ENCODE data around the gene C4orf50. TPM values are rescaled to one million over a fixed set of nuclear protein-coding genes. Genes with fewer than 3 reads are reported as not detected.

Gene C4orf50
- polyA plus RNA-seq, 1 donor: 0.02 TPM

GRCh38 chr4:5943561-5943960 lies 74.7 kb downstream of the C4orf50 start:
- DNase-seq: no peak

DNA sequence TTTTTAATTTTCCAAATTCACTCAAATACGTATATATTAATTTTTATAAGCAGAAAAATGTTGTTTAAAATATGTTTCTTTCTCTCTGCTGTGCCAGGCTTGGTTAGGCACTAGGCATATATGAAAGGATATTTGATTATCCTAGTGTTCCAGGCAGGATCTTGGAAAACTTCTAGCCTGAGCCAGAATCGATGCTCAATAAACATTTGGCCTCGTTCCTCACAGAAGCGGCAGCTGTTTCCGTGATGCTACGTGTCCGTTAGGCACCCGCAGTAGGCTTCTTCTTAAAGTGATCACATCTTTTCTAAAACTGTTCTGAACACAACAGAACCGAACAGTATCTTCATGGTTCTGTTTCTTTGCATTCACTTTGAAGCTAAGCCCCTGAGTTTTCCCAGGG lies 75.3 kb downstream of the C4orf50 start:
- no peak for DNase-seq

DNA sequence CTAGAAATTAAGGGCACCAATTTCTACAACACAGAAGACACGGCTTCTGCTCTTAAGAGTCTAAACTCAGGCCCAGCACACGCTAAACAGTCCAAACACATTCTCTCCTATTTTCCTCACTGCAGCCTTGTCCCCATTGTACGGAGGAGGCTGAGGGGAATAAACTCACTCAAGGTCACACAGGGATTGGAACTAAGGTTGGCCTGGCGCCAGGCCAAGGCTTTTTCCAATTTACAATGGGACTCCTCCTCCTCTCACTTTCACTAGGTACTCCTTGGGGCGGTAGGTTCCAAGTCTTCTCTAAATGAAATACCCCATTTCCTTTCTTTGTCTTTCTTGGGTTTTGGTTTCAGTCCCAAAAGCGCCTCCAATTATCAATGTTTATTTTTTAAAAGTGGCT lies 76.6 kb downstream of the C4orf50 start:
- DNase-seq: no peak

DNA sequence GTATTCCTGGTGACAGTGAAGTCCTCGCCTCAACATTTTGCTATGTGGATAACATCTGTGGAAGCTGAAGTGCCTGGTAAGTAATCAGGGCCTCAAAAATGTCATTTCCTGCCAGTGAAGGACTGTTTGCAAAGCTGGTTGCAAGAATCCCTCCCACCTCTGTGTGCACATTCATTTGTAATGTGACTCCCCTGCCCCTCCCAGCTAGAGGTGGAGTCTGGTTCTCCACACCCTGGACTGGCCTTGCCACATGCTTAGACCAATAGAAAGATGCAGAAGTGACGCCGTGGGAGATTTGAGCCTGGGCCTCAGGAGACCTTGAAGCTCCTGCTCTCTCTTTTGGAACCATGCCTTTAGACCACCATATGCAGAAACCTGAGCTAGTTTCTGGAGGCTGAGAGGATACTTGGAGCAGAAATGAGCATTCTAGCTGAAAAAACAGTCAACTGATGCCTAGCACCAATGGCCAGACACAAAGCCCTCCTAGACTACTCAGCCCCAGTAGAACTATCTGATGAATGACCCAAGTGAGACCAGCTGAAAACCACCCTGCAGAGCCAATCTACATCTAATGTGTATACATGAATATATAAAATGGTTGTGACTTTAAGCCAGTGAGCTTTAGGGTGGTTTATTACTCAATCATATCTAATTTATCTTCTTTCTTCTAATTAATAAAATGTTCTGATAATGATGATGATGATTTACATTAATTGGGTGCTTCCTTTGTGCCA lies 77.6 kb downstream of the C4orf50 start:
- DNase-seq: no peak

DNA sequence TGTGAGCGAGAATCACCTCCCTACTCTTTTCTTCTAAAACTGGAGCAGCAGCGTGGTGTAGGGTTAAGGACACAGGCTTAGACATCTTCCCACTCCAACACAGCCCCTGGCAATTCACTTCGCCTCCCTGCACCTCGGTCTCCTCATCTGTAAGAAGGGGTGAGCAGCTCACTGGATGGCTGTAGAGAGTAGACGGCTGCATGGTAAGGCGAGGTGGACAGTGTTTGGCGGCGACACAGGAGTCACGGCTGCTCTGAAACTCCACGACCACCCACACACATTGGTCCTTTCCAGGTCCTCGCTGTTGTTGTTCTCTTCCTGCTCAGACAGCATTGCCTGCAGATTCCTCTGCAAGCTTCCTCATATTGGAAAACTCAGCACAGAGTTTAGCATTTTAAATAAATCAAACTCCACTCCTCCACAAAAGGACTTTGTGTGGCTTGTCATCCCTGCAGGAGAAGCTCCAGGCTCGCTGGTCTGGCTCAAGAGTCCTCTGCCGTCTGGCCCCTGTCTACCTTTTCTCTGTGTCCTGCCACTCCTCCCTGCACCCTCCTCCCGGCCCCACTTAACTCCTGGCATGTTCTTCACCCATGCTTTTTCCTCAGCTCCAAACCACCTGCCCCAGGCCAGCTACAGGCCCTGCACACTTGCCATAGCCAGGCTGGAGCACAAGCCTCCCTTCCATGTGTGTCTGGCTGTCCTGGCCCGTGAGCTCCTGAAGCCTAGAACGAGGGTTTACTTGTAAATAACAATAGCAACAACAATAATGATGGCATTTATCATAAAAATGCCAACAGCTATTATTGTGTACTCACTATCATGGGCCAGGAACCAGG lies 84.0 kb downstream of the C4orf50 start:
- DNase-seq: no peak

DNA sequence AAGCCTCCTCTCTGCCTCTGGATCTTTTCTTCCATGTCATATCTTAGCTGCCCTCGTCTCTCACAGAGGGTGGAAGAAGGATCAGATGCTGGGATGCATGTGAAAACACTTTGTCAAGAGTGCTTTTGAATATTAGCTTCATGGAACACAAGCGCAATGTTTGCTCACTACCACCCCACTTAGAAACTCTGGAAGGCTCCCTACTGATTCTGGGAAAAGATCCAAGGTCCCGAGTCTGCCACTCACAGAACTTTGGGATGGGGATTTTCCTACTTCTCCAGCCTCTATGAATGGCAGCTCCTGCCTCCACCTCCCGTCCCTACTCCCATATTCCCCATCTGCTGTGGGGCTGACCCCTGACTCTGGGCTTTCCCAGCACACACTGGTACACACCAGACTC lies 85.1 kb downstream of the C4orf50 start:
- no peak for DNase-seq

- no peak for DNase-seq
Measured at GRCh38 chr4:5932035-5932568, 86.1 kb downstream of the C4orf50 start.

- DNase-seq: no peak
Measured at GRCh38 chr4:5931526-5931925, 86.7 kb downstream of the C4orf50 start.

- DNase-seq: no peak
Measured at GRCh38 chr4:5930876-5931275, 87.4 kb downstream of the C4orf50 start.

GRCh38 chr4:5930456-5930855 lies 87.8 kb downstream of the C4orf50 start:
- no peak for DNase-seq

GRCh38 chr4:5928844-5929420 lies 89.3 kb downstream of the C4orf50 start:
- DNase-seq: no peak

- no peak for DNase-seq
Measured at GRCh38 chr4:5928274-5928673, 90.0 kb downstream of the C4orf50 start.

DNA sequence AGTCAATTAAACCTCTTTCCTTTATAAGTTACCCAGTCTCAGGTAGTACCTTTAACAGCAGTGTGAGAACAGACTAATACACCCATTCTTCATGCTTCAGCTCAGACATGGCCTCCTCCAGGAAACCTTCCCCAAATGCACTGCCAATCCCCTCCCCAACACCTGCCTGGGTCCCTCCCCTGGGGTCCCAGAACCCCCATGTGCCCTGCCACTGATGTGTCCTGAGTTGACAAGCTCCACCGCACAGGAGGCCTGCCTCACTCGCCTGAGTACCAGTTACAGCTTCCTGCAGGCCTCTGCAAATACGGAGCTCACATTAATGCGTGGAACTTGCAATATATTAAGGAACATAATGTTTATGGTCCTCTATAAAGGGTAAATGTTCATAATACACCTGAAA lies 90.5 kb downstream of the C4orf50 start:
- DNase-seq: no peak

DNA sequence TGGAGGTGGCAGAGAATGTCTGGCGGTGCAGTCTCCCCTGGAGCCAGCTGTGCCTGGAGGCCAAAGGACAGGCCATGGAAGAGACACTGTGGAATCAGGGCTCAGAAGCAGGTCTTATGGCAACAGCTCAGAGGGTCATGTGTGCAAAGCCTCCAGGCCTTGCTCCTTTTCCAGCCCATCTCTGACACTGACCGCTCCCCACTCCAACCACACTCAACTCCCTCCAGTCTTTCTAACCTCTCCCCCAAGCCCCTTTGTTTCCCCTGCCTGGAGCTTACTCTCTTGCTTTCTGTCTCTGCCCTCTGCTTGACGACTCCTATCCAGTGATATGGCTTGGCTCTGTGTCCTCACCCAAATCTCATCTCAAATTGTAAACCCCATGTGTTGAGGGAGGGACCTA lies 91.1 kb downstream of the C4orf50 start:
- DNase-seq: no peak

GRCh38 chr4:5926598-5926997 lies 91.6 kb downstream of the C4orf50 start:
- no peak for DNase-seq

DNA sequence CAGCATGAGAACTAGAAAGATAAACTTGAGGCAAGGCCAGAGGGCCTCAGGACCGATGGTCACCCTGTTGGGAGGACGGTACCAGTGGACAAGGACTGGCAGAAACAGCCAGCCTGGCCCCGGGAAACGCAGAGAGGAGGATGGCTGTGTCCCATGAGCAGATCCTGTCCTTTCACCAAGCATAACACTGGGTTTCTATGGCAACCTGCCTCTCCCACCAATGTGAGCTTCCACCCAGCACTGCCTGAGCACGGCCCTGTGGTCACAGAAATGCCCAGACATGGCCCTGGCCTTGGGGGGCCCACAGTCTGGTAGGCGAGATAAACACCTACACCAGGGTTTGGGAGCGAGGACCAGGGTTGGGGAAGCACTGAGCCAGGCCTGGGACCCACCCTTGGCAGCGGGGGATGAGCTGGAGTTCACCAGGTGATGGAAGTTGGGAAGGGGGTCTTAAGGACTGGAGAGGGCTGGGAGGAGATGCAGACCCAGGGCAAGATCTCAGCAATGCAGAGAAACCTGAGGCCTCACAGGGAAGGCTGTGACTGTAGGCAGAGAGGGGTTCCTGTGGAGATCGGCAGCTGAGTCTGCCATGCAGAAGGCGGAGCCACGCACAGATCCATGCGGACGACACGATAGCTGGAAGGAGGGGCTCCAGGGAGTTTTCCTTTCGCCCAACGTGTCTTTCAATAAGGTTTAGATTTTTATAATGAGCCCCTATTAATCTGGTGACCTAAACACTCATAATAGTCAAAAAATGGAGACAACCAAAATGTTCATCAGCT lies 92.6 kb downstream of the C4orf50 start:
- DNase-seq: no peak

GRCh38 chr4:5924461-5925125 lies 93.6 kb downstream of the C4orf50 start:
- no peak for DNase-seq

- DNase-seq: no peak
Measured at GRCh38 chr4:5923376-5923775, 94.9 kb downstream of the C4orf50 start.

DNA sequence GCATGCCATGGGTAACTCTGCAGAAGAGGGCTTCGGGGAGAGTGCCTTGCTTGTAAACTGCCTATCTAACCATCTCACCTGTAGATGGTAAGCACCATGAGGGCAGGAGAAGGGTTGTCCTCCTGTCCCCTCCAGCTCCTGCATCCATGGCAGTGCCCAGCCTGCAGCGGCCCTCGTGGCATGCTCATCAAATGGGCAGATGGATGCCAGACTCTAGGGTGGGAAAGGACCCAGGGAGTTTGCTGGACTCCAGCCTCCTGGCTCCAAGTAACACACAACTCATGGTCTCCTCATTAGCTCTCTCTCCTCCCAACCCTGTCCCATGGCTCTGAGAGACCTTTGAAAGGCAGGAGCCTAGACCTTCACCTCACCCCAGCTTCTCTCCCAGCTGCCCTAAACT lies 95.7 kb downstream of the C4orf50 start:
- no peak for DNase-seq

- no peak for DNase-seq
Measured at GRCh38 chr4:5921981-5922380, 96.2 kb downstream of the C4orf50 start.

All from left kidney (tissue), 2 donors.